ENCODE data around the gene EHMT1. TPM values are rescaled to one million over a fixed set of nuclear protein-coding genes. Genes with fewer than 3 reads are reported as not detected.

EHMT1 gene
- 95.9 and 106 TPM in 2 replicates for total RNA-seq

- intact Hi-C loops (cut with micrococcal nuclease) = loop anchor here (1.0 kb wide), 5 partner anchors 10 to 40 kb away; partner anchors contain the start of genes ARRDC1, DPH7 and ZMYND19
These were observed at the start of gene EHMT1 for GRCh38 chr9:137618105-137619067. Gene EHMT1, plus strand, starts transcription at chr9:137619005. Its CDS starts 24 bp downstream, at chr9:137619029.

GRCh38 chr9:137569609-137570203 lies 49.1 kb upstream of the EHMT1 start:
- intact Hi-C loops (cut with micrococcal nuclease) = no loop called here

GRCh38 chr9:137570566-137570965 lies 48.2 kb upstream of the EHMT1 start:
- intact Hi-C loops (cut with micrococcal nuclease) = no loop called here

GRCh38 chr9:137574192-137574591 lies 44.6 kb upstream of the EHMT1 start:
- intact Hi-C loops (cut with micrococcal nuclease) = no loop called here

DNA sequence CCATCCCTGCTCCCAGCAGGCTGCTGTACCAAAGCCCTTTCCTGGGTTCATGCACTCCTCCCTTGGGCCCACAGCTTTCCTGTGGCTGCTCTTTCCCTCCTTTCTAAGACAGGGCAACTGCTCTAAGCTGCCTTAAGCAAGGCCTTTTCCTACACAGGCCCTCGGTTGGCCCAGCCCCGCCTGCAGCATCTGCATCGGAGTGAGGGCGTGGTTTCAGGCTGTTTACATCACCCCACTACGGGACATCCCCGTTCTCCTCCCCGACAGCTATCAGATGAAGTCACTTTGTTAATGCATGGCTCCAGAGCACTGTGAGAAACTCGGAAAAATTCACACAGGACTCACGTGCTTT lies 43.5 kb upstream of the EHMT1 start:
- intact Hi-C loops (cut with micrococcal nuclease) = no loop called here

- intact Hi-C loops (cut with micrococcal nuclease) = no loop called here
These were observed 42.9 kb upstream of the EHMT1 start for GRCh38 chr9:137575716-137576411.

GRCh38 chr9:137578518-137579258 lies 40.1 kb upstream of the EHMT1 start, which contains the start of gene DPH7:
Gene DPH7, minus strand, starts transcription at chr9:137578925. Its CDS starts 148 bp downstream, at chr9:137578777.
- intact Hi-C loops (cut with micrococcal nuclease) = loop anchor here (1.0 kb wide), 3 partner anchors 12 to 40 kb away; partner anchors contain the start of genes ARRDC1 and ZMYND19

- intact Hi-C loops (cut with micrococcal nuclease) = loop anchor here (1.0 kb wide), 1 partner anchor 11 kb away; the partner anchor contains the start of gene ZMYND19
These were observed 39.6 kb upstream of the EHMT1 start for GRCh38 chr9:137579259-137579604.

GRCh38 chr9:137580209-137580953 lies 38.4 kb upstream of the EHMT1 start:
- intact Hi-C loops (cut with micrococcal nuclease) = no loop called here

- intact Hi-C loops (cut with micrococcal nuclease) = no loop called here
These were observed 37.9 kb upstream of the EHMT1 start for GRCh38 chr9:137580954-137581322.

- intact Hi-C loops (cut with micrococcal nuclease) = no loop called here
These were observed 37.2 kb upstream of the EHMT1 start for GRCh38 chr9:137581361-137582285.

DNA sequence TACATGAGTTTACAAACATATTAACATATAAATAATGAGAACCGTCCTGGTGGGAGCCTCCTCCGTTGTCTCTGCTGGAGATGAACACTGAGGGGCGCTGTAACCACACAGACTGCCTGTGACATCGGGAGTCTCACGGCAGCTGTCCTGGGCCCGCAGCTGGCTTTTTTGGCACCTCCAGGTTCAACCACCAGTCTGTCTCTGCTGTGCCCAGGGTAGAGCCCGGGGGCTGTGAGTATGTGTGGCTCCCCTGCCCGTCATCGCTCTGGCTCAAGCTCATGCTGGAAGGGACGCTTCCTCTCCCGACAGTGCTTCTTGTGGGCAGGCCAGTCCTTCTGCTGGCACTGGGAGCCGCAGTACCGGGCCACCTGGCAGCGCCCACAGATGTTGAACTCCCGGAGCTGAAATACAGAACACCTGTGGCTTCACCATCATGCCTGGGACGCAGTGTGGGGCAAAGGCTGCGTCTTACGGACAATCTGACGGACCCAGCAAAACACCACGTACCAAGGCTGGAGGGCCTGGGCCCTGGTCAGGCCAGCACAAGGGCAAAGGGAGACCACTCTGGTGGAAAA lies 36.4 kb upstream of the EHMT1 start:
- intact Hi-C loops (cut with micrococcal nuclease) = no loop called here

- intact Hi-C loops (cut with micrococcal nuclease) = no loop called here
These were observed 35.5 kb upstream of the EHMT1 start for GRCh38 chr9:137583347-137583746.

DNA sequence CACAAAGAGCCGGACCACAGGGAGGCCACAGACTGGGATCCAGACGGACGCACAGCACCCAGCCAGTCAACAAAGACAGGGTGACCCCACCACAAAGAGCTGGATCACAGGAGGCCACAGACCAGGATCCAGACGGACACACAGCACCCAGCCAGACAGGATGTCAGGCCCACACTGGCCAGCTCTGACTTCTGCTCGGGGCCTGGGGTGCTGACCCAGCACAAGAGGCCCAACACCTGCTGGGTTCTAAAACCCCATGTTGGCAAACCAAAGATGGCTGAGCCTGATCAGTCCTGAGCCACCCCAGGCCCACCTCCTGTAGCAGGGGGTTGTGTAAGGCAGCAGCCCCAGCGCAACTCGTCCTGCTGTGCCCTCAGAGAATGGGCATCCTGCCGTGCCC lies 34.8 kb upstream of the EHMT1 start:
- intact Hi-C loops (cut with micrococcal nuclease) = no loop called here

GRCh38 chr9:137586854-137587253 lies 32.0 kb upstream of the EHMT1 start:
- intact Hi-C loops (cut with micrococcal nuclease) = no loop called here

- intact Hi-C loops (cut with micrococcal nuclease) = no loop called here
These were observed 30.5 kb upstream of the EHMT1 start for GRCh38 chr9:137588311-137588710.

DNA sequence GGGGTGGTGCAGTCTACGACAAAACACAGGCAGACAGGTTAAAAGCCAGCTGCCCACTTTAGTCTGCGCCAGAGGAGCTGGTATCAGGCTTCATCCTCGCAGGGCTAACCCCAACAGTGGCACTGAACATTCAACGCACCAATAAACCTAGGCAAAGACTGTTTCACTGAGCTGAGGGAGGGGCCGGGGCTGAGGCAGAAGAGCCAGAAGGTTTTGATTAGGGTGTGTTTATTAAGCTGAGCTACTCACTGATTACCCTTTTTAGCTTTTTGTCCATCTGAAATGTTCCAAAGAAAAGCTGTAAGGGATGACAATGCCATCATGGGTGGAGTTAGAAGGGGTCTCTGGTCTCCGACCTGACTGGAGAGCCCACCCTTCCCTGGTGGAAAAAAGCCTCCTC lies 29.9 kb upstream of the EHMT1 start:
- intact Hi-C loops (cut with micrococcal nuclease) = no loop called here

DNA sequence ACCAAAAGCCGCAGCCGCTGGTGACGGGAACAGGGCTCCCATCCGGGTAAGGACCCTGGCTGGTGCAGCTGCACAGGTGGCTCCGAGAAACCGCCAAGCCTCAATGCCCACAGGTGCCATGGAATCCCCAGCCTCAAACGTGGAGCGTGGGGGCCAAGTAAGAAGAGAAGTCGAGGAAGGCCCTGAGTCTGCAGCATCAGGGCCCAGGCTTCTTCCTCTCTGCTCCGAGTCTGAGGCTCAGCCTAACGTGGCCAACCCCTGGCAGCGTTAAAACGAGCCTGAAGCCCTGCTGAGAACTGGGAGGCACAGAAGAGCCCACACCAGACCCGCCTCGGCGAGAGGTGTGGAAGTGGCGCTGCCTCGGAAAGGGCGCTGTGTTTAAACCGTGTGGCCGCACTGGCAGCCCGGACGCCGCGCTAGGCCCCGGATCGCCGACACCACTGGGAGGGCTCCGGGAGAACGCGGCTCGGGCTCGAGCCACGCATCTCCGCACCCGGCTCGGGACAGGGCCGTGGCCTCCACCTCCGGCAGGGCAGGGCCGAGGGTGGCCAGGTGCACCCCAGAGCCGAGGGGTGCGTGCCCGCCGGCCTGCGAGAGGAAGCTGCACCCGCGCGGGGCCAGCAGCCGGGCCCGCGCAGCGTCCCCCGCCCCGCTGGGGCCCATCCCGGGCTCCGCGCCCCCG lies 29.2 kb upstream of the EHMT1 start:
- intact Hi-C loops (cut with micrococcal nuclease) = loop anchor here (1.0 kb wide), 4 partner anchors 10 to 38 kb away; partner anchors contain the start of genes ARRDC1, EHMT1 and MRPL41

Measured in T-helper 2 cell treated with Interferon-gamma antibody and Interleukin-4, amounts not matched to agents 100 ng/mL and 5 ng/mL, for 36 hours (primary cell).